HG02884 (cell line): Measurements from ENCODE around the gene WNT5B.
"Not testable (repeated sequence)": the region's sequence is repeated elsewhere in the genome, so short reads cannot be mapped to it uniquely, and the experiment has no call there.

Experiments
- ATAC-seq: cut with Tn5 transposase; IDR thresholded peaks from one replicate; pipeline ENCODE4 v1.9.1; 2021; ENCODE audit warnings: mild to moderate bottlenecking, moderate library complexity; ENCODE audit not compliant: unreplicated experiment

The WNT5B gene

GRCh38 chr12:1595690-1596347, 33.2 kb upstream of the WNT5B start:
- no peak for ATAC-seq

DNA sequence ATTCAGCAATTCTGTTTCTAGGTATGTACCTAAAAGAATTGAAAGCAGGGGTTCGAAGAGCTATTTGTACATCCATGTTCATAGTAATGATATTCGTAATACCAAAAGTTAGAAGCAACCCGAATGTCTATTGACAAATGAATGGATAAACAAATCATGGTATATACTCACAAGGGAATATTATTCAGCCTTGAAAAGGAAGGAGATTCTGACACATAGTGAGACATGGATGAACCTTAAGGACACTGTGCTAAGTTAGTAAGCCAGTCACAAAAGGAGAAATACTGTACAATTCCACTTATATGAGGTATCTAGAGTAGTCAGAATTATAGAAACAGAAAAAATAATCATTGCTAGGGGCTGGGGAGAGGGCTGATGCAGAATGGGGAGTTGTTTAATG, 30.3 kb upstream of the WNT5B start:
- no peak for ATAC-seq

DNA sequence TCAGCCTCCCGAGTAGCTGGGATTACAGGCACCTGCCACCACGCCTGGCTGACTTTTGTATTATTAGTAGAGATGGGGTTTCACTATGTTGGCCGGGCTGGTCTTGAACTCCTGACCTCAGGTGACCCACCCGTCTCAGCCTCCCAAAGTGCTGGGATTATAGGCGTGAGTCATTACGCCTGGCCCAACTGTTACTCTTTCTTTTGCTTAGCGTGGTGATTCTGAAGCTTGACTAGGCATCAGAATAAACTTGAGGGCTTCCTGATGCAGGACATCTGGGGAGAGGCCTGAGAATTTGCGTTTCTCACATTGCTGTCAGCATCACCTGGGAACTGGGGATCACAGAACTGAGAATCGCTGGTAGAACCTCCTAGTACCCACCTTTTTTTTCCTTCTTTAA, 26.3 kb upstream of the WNT5B start:
- ATAC-seq, result not testable (repeated sequence)

DNA sequence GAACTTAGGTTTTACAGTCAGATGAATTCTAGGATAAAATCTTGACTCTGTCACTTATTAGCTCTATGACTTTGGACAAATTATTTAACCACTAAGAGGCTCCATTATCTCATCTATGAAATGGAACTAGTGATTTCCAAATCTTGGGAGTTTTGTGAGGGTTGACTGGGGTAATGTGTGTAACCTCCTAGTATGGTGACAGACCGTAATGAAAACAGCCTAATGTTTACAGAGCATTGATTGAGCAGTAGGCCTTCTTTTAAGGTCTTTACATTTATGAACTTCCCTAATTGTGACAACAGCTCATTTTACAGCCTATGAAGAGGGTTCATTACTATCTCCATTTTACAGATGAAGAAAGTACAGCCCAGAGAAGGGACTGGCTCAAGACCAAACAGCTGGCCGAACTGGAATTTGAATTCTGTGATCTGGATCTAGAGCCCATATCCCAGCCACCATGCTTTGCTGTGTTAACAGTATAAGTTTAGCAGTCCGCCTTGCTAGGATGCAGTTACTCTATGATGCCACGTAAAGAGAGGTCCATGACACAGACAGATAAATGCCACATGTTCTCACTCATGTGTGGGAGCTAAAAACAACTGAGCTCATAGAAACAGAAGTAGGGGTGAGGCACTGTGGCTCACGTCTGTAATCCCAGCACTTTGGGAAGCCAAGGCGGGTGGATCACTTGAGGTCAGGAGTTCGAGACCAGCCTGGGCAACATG, 25.6 kb upstream of the WNT5B start:
- no peak for ATAC-seq

DNA sequence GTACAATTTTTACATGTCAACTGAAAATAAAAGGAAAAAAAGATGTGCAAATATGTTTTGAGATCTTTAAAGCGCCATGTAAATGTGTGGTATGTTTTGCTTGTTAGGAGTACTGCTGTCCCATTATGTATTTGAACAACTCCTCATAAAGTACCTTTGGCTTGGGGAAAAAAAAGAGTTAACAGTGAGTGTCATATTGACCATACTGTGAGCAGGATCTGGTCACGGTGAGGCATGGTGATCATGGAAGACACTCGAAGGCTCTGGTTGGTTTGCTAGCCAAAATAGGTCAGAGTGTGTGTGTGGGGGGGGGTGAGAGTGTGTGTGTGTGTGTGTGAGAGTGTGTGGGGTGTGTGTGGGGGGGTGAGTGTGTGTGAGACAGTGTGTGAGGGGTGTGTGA, 24.6 kb upstream of the WNT5B start:
- ATAC-seq, result no peak

DNA sequence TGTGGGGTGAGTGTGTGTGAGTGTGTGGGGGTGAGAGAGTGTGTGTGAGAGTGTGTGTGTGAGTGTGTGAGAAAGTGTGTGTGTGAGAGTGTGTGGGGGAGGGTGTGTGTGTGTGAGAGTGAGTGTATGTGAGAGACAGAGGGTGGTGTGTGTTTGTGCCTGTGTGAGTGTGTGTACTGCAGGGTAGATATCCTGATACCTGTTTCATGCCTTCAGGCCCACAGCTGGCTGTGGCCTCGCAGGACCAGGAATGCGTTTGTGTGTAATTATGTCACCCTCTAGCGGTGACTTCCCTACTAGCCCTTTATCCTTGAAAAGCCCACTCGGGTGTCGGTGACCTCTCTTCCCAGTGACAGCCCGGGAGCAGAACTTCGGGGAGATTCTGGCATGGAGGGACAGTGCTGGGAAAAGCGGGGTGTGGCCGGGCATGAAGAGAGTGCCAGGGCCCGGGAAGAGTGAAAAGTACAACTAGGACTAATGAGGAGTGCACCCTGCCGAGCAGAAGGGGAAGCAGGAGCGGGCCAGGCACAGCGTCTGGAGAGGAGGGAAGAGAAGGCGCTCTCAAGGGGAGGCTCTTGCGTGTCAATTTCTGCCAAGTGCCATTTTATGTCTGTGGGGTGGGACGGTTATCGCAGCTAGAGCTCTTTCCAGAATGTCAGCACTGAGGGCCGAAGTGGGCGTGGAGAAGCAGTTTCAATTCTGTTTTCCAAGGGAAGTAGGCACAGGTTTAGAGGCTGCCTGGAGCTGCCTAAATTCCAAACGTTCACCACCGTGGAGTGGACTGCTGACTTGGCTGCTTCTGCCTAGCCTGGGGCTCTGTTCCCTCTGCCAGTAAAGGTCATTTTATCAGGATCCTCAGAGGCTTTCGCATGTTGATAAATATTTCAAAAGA, 23.7 kb upstream of the WNT5B start:
- ATAC-seq, result no peak

DNA sequence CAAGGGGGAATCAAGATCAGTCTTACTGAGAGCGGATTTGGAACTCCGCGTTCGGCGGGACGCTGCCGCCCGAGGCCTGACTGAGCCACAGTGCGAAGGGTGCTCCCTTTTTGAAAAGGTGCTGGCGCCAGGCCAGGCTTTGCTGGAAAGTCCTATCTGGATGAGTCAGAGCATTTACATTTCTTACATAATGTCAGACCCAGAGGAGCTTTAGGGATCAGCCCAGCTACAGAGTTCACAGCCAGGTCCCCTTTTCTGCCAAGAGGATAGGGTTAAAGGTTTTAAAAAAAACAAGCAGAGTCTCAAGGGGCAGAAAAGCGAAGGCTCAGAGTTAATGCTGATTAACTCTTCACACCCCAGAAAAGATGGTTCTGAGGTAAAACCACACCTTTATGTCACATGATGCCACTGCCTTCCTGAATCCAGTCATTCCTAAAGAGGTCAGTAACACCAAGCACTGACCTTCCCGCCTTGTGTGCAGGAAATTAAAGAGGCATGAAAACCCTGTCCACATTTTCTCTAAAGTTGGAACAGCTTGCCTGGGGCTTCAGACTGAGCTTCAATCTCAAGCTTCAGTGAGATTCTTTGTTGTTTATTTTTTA, 22.9 kb upstream of the WNT5B start:
- ATAC-seq, result no peak

- no peak for ATAC-seq
Observed at GRCh38 chr12:1607940-1608712, 20.9 kb upstream of the WNT5B start.

- no peak for ATAC-seq
Observed at GRCh38 chr12:1608713-1609119, 20.3 kb upstream of the WNT5B start.

DNA sequence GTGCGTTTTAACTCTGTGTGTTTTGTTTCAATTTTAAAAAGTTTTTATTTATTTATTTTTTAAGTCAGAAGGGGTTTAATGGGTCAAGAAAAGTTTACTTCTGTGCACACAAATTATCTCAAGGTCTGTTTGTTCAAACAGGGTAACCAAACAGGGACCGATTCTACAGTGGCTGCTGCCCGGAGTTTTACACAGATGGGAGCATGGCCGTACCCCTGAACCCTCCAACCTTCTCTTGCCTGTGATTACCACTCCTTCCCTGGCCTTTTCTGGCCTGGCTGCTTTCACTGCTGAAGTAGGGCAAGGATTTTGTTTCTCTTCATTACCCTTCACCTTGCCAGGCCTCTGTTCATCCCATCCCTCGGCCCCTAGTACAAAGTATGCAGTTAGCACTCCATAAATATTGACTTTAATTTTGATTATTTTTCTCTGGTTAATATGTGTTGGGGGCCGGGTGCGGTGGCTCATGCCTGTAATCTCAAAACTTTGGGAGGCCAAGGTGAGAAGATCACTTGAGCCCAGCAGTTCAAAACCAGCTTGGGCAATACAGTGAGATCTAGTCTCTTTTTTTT, 18.9 kb upstream of the WNT5B start:
- no peak for ATAC-seq

- no peak for ATAC-seq
Observed at GRCh38 chr12:1611803-1612572, 17.0 kb upstream of the WNT5B start.

GRCh38 chr12:1613860-1614259, 15.2 kb upstream of the WNT5B start:
- ATAC-seq, result no peak

- ATAC-seq, result no peak
Observed at GRCh38 chr12:1614360-1614759, 14.7 kb upstream of the WNT5B start.

DNA sequence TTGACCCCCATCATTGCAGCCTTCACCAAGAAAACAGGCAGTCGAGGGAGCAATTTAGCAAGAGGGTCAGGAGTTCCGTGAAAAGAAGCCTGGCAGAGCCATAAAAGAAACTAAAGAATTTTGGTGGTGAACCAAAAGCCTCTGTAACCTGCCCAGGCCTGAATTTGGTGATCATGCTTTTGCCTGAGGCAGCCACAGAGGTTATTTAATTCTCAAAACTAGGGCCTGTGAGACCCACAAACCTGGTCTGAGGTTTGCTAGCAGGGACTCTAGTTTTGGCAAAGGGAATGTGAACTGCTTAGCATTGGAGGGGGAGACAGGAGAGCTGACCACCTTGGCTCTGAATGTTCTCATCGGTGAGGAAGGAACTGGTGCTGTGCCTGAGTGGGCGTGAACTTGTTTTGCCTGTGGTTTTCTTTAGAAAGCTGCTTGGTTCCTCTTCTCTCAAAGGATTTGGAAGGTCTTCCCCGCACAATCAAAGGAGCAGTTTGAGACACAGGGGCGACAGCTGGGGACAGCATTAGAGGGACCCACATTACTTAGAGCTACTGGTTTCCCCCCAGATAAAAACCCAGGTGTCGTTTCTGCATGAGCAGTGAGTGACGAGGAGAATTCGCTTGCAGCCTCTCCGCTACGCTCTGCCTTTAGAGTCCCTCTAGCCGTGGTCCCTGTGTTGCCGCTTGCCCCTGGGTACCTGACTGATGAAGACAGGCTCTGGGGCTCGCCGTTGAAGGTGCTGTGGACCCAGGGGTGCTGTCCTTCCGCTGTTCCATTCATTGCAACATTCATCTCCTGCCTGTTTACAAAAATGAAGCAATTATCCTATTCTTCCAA, 12.6 kb upstream of the WNT5B start:
- no peak for ATAC-seq

DNA sequence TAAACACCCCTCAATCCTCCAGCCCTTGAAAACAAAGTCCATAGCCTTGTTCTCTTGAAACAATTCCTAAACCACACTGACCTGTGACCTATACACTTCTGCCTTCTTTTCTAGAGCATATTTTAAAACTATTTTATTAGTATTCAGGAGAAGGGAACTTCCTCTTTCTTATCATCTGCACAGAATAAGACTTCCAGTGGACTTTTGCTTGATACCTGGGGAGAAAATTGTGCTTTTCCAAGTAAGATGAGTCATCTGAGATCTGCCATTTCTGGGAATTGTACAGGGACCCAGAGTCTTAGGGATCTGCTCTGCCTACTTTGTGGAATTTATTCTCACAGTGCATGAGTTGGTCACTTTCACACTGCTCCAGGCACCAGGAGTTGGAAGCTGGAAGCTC, 10.5 kb upstream of the WNT5B start:
- no peak for ATAC-seq

GRCh38 chr12:1619159-1619558, 9.9 kb upstream of the WNT5B start:
- no peak for ATAC-seq

DNA sequence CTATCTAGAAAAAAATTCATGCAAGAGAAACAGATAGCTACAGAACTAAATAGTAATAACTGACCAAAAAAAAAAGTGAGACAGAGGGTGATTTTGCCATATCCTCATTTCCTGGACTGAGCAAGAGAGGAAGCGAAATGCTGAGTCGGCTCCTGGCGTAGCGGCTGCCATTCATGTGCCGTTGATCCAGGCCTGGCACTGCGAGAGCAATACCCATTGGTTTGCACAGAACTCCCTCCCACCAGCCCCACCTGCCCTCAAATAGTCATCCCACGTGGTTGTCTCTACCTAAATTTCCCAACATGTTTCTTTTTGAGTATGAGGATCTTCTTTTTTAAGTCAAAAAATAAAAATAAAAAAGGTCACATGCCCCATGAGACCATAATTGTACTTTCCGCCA, 9.4 kb upstream of the WNT5B start:
- peak; percentile 62 for ATAC-seq

DNA sequence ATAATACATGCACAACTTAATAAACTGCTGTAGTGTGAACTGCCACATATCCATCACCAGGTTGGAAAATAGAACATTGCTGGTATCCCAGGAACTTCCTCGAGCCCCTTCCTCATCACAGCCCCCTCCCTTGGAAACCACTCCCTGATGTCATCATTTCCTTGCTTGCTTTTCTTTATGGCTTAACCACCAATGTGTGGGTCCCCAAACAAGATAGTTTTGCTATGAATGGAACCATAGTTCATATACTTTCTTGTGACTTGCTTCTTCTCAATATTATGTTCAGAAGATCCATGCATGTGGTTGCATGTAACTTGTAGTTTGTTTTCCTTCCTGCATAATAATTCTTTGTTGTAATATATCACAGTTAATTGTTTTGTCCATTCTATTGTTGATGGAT, 8.9 kb upstream of the WNT5B start:
- ATAC-seq, result no peak

DNA sequence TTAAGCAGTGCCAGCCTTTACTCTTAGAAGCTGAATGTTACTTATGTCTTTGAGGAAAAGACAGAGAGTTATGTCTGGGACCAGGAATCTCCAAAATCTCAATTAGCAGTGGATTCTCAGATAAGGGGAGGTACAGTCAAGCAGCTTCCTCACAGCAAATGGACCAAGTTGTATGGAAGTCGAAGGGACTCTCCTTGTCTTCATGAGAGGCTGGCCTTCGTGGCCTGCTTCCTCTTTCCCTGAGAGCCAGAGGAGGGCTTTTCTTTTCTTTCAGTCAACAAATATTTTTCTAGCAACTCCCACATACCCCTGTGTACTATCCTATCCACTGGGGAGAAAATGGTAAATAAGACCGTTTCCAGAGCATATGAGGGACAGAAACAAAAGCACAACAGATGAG, 6.6 kb upstream of the WNT5B start:
- no peak for ATAC-seq
